Glomerular visceral epithelial cell (primary cell): ENCODE data around the gene MYL10.
A peak's percentile ranks its signal among the peaks of the same experiment; 100 is the strongest.
"Not testable (repeated sequence)": the region's sequence is repeated elsewhere in the genome, so short reads cannot be mapped to it uniquely, and the experiment has no call there.

Source experiments
- DNase-seq: peaks from one replicate; pipeline ENCODE4 v3.0.0-alpha.2; 2016; ENCODE audit errors: extremely low spot score

Gene MYL10

GRCh38 chr7:101618916-101619315 is 10.2 kb downstream of the MYL10 start:
- DNase-seq: no peak

GRCh38 chr7:101618207-101618839 is 10.8 kb downstream of the MYL10 start:
- DNase-seq: no peak

- no peak for DNase-seq
Measured at GRCh38 chr7:101617451-101618206, 11.5 kb downstream of the MYL10 start.

- DNase-seq: no peak
Measured at GRCh38 chr7:101615446-101615845, 13.7 kb downstream of the MYL10 start.

GRCh38 chr7:101614939-101615302 is 14.2 kb downstream of the MYL10 start:
- DNase-seq: no peak

- DNase-seq: no peak
Measured at GRCh38 chr7:101614098-101614938, 14.8 kb downstream of the MYL10 start.

- DNase-seq: no peak
Measured at GRCh38 chr7:101612885-101613515, 16.1 kb downstream of the MYL10 start.

GRCh38 chr7:101608772-101609713 is 20.1 kb downstream of the MYL10 start:
- no peak for DNase-seq

GRCh38 chr7:101606498-101606923 is 22.6 kb downstream of the MYL10 start:
- no peak for DNase-seq

- DNase-seq: no peak
Measured at GRCh38 chr7:101605611-101606497, 23.2 kb downstream of the MYL10 start.

GRCh38 chr7:101604934-101605332 is 24.2 kb downstream of the MYL10 start:
- not testable (repeated sequence) for DNase-seq

GRCh38 chr7:101604331-101604933 is 24.7 kb downstream of the MYL10 start:
- DNase-seq: no peak

GRCh38 chr7:101602484-101603241 is 26.4 kb downstream of the MYL10 start:
- DNase-seq: peak; percentile 77

- no peak for DNase-seq
Measured at GRCh38 chr7:101602082-101602481, 27.0 kb downstream of the MYL10 start.

- no peak for DNase-seq
Measured at GRCh38 chr7:101599787-101600186, 29.3 kb downstream of the MYL10 start.

GRCh38 chr7:101598986-101599771 is 29.9 kb downstream of the MYL10 start:
- no peak for DNase-seq

GRCh38 chr7:101598422-101598985 is 30.6 kb downstream of the MYL10 start:
- DNase-seq: peak; percentile 11

- no peak for DNase-seq
Measured at GRCh38 chr7:101597941-101598340, 31.2 kb downstream of the MYL10 start.
